ENCODE data around the gene ANKRD13A. TPM values are rescaled to one million over a fixed set of nuclear protein-coding genes. Genes with fewer than 3 reads are reported as not detected.
"Not testable (repeated sequence)": the region's sequence is repeated elsewhere in the genome, so short reads cannot be mapped to it uniquely, and the experiment has no call there.

The ANKRD13A gene
- total and polyA plus RNA-seq, 2 donors (not counting 3 experiments of a cell fraction or from before 2014, with no cell fraction given) = 37.0 to 43.9 TPM

DNA sequence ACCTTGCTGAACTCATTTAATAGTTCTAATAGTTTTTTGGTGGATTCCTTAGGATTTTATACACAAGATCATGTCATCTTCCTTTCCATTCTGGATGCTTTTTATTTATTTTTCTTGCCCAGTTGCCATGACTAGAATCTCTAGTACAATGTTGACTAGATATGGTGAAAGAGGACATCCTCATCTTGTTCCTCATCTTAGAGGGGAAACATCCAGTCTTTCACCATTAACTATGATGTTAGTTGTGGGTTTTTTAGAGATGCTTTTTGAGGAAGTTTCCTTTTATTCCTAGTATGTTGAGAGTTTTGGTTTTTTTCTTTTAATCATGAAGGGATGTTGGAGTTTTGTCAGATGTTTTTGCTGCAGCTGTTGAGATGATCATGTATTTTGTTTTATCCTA lies 8.7 kb downstream of the ANKRD13A start:
- POLR2A ChIA-PET = no interaction called here
- no peaks in the 10 kb centered on the region for H3K36me3 ChIP-seq (ENCODE audit: control insufficient read depth in 2 of 2, extremely low read depth in 1 of 2, insufficient read depth in 2 of 2, low read length in 2 of 2)
- DNase-seq (ENCODE audit: low read depth, low spot score) = no peak

GRCh38 chr12:110008681-110009398 lies 9.6 kb downstream of the ANKRD13A start:
- H3K4me1 ChIP-seq (ENCODE audit: control insufficient read depth, extremely low read depth, insufficient read depth, low read length); H4K20me1 ChIP-seq (replicated peaks; ENCODE audit: control insufficient read depth, extremely low read depth, insufficient read depth, low read length); H3K4me2 ChIP-seq (ENCODE audit: insufficient read depth, low read length); H3K9me3 ChIP-seq (replicated peaks; ENCODE audit: control insufficient read depth, insufficient read depth, low read length); H2AFZ ChIP-seq (ENCODE audit: low read depth, low read length); H3K9ac ChIP-seq (replicated peaks; ENCODE audit: extremely low read depth, insufficient read depth, low read length); BruUV-seq (replicated peaks); dilution Hi-C loops (cut with MboI; ENCODE audit: extremely low pct_ligation_motif_present, low sequenced_read_pairs); FAIRE-seq; H3K36me3 ChIP-seq (ENCODE audit: control insufficient read depth in 2 of 2, extremely low read depth in 1 of 2, insufficient read depth in 2 of 2, low read length in 2 of 2); H3K27ac ChIP-seq (ENCODE audit: insufficient read depth, low read depth, low read length); CTCF ChIA-PET; intact Hi-C loops (cut with micrococcal nuclease); POLR2A ChIA-PET; H3K9me1 ChIP-seq (replicated peaks; ENCODE audit: control insufficient read depth, extremely low read depth, insufficient read depth, low read length); H3K27me3 ChIP-seq (ENCODE audit: control insufficient read depth in 2 of 2, insufficient read depth in 2 of 2, low read length in 2 of 2); DNase-seq (ENCODE audit: low read depth, low spot score); H3K79me2 ChIP-seq (ENCODE audit: control insufficient read depth, insufficient read depth, low read length); H3K4me3 ChIP-seq (replicated peaks in 1 of 3; ENCODE audit: insufficient read depth in 1 of 3, low read depth in 1 of 3, low read length in 3 of 3): not testable (repeated sequence)

More for the DNA sequence above, 8.7 kb downstream of the ANKRD13A start:
- Histone ChIP-seq H3K9ac (replicated peaks; ENCODE audit: extremely low read depth, insufficient read depth, low read length) (no peak overlapping the region), H3K4me1 (ENCODE audit: control insufficient read depth, extremely low read depth, insufficient read depth, low read length) (no peaks in the 10 kb centered on the region), H3K9me3 (replicated peaks; ENCODE audit: control insufficient read depth, insufficient read depth, low read length) (no peaks in the 10 kb centered on the region), H3K27ac (ENCODE audit: insufficient read depth, low read depth, low read length) (no peak overlapping the region), H3K4me3 (replicated peaks in 1 of 3; ENCODE audit: insufficient read depth in 1 of 3, low read depth in 1 of 3, low read length in 3 of 3) (no peak overlapping the region), H4K20me1 (replicated peaks; ENCODE audit: control insufficient read depth, extremely low read depth, insufficient read depth, low read length) (no peaks in the 10 kb centered on the region), H2AFZ (ENCODE audit: low read depth, low read length) (no peak overlapping the region), H3K79me2 (ENCODE audit: control insufficient read depth, insufficient read depth, low read length) (peaks cover 3% of the 10 kb centered on the region), H3K27me3 (ENCODE audit: control insufficient read depth in 2 of 2, insufficient read depth in 2 of 2, low read length in 2 of 2) (no peaks in the 10 kb centered on the region), H3K4me2 (ENCODE audit: insufficient read depth, low read length) (no peak overlapping the region), H3K9me1 (replicated peaks; ENCODE audit: control insufficient read depth, extremely low read depth, insufficient read depth, low read length) (no peaks in the 10 kb centered on the region)
- dilution Hi-C loops (cut with MboI; ENCODE audit: extremely low pct_ligation_motif_present, low sequenced_read_pairs) = no loop called here
- intact Hi-C loops (cut with micrococcal nuclease) = no loop called here
- no TSS peak for BruUV-seq (replicated peaks)
- no peak for TF ChIP-seq POLR2AphosphoS5 (IDR thresholded peaks at IDR 0.05; ENCODE audit: insufficient read depth, low read depth, low read length)
- TF ChIP-seq GATA2 (IDR thresholded peaks at IDR 0.05; ENCODE audit: insufficient read depth, insufficient read length, low read depth, low read length) = no peak
- TF ChIP-seq POLR2A (IDR thresholded peaks at IDR 0.05; ENCODE audit: low read depth, low read length) = no peak
- no peak for TF ChIP-seq EZH2 (IDR thresholded peaks at IDR 0.05; ENCODE audit: borderline replicate concordance, low read depth, low read length, severe bottlenecking)
- TF ChIP-seq JUN (IDR thresholded peaks at IDR 0.05; ENCODE audit: borderline replicate concordance, insufficient read depth, insufficient read length, low read depth) = no peak
- TF ChIP-seq MYC (IDR thresholded peaks at IDR 0.05; ENCODE audit: low read depth, low read length) = no peak
- TF ChIP-seq CTCF (IDR thresholded peaks at IDR 0.05; ENCODE audit: extremely low read depth in 1 of 2, insufficient read depth in 1 of 2, low read depth in 1 of 2, low read length in 2 of 2) = no peak
- TF ChIP-seq MAX (IDR thresholded peaks at IDR 0.05; ENCODE audit: insufficient read depth, insufficient read length) = no peak
- TF ChIP-seq FOS (IDR thresholded peaks at IDR 0.05; ENCODE audit: borderline replicate concordance, insufficient read depth, low read length) = no peak
- no peak for FAIRE-seq
- CTCF ChIA-PET = no interaction called here
